ENCODE measurements around the gene COL11A2.
A peak's percentile ranks its signal among the peaks of the same experiment; 100 is the strongest.

COL11A2 gene

GRCh38 chr6:33160728-33161344 lies 31.4 kb downstream of the COL11A2 start:
- TF ChIP-seq RAD21 (IDR thresholded peaks at IDR 0.05; ENCODE audit: low read depth) (no peak), TEAD4 (IDR thresholded peaks at IDR 0.05) (0 out of 2 replicates have a peak, but pooled peaks have one; percentile 23), EGR1 (IDR thresholded peaks at IDR 0.05) (no peak), NFIC (IDR thresholded peaks at IDR 0.05) (peak; percentile 70)

DNA sequence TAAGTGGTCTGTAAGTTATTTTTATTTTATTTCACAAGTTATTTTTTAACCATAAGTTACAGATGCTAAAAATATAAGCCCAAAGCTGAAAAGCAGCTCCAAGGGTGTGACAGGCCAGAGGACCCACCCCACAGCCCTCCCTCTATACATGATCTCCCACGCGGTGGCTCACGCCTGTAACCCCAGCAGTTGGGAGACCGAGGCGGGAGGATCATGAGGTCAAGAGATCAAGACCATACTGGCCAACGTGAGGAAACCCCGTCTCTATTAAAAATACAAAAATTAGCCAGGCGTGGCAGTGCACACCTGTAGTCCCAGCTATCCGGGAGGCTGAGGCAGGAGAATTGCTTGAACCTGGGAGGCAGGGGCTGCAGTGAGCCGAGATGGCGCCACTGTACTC lies 32.2 kb downstream of the COL11A2 start:
- TF ChIP-seq TEAD4 (IDR thresholded peaks at IDR 0.05) (no peak), REST (IDR thresholded peaks at IDR 0.05; ENCODE audit: low read depth) (no peak), TAF1 (IDR thresholded peaks at IDR 0.05; ENCODE audit: low read depth) (no peak), NFIC (IDR thresholded peaks at IDR 0.05) (no peak), TCF12 (IDR thresholded peaks at IDR 0.05; ENCODE audit: low read depth) (no peak), EP300 (IDR thresholded peaks at IDR 0.05; ENCODE audit: borderline replicate concordance) (no peak), FOXM1 (IDR thresholded peaks at IDR 0.05; ENCODE audit: borderline replicate concordance, low read depth) (no peak), MAX (IDR thresholded peaks at IDR 0.05) (no peak), CEBPB (IDR thresholded peaks at IDR 0.05) (no peak), RAD21 (IDR thresholded peaks at IDR 0.05; ENCODE audit: low read depth) (no peak), YY1 (IDR thresholded peaks at IDR 0.05; ENCODE audit: low read depth) (no peak), ZBTB7A (IDR thresholded peaks at IDR 0.05; ENCODE audit: low read depth) (no peak), CREB1 (IDR thresholded peaks at IDR 0.05; ENCODE audit: low read depth) (no peak), EGR1 (IDR thresholded peaks at IDR 0.05) (no peak)
- TF ChIP-seq, protein P1, sequence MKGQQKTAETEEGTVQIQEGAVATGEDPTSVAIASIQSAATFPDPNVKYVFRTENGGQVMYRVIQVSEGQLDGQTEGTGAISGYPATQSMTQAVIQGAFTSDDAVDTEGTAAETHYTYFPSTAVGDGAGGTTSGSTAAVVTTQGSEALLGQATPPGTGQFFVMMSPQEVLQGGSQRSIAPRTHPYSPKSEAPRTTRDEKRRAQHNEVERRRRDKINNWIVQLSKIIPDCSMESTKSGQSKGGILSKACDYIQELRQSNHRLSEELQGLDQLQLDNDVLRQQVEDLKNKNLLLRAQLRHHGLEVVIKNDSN (IDR thresholded peaks at IDR 0.05): no peak

DNA sequence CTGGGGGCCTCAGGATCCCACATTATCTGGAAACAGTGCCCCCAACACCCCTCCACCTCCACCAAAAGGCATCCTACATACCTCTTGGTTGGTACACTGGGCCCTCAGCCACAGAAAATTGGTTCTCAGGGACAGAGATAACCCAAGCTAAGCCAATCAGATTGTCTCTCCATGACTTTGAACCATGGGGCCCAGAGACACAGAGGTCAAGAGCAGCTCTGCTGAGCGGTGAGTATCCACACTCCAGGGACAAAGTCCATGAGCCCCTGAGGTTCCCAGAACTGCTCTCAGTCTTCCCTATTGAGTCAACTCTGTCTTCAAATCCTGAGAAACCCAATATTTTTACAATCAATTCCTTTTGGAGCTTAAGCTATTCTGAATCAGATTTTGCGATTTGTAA lies 35.3 kb downstream of the COL11A2 start:
- no peak for TF ChIP-seq TAF1 (IDR thresholded peaks at IDR 0.05; ENCODE audit: low read depth)
- TF ChIP-seq FOXM1 (IDR thresholded peaks at IDR 0.05; ENCODE audit: borderline replicate concordance, low read depth): no peak
- no peak for TF ChIP-seq RAD21 (IDR thresholded peaks at IDR 0.05; ENCODE audit: low read depth)
- TF ChIP-seq EGR1 (IDR thresholded peaks at IDR 0.05): no peak
- no peak for TF ChIP-seq CREB1 (IDR thresholded peaks at IDR 0.05; ENCODE audit: low read depth)
- TF ChIP-seq EP300 (IDR thresholded peaks at IDR 0.05; ENCODE audit: borderline replicate concordance): no peak
- no peak for TF ChIP-seq ZBTB7A (IDR thresholded peaks at IDR 0.05; ENCODE audit: low read depth)
- no peak for TF ChIP-seq TEAD4 (IDR thresholded peaks at IDR 0.05)
- TF ChIP-seq TCF12 (IDR thresholded peaks at IDR 0.05; ENCODE audit: low read depth): no peak
- TF ChIP-seq MAX (IDR thresholded peaks at IDR 0.05): no peak
- no peak for TF ChIP-seq NFIC (IDR thresholded peaks at IDR 0.05)
- no peak for TF ChIP-seq REST (IDR thresholded peaks at IDR 0.05; ENCODE audit: low read depth)
- no peak for TF ChIP-seq CEBPB (IDR thresholded peaks at IDR 0.05)
- TF ChIP-seq, protein P1 (IDR thresholded peaks at IDR 0.05): no peak
- no peak for TF ChIP-seq YY1 (IDR thresholded peaks at IDR 0.05; ENCODE audit: low read depth)

DNA sequence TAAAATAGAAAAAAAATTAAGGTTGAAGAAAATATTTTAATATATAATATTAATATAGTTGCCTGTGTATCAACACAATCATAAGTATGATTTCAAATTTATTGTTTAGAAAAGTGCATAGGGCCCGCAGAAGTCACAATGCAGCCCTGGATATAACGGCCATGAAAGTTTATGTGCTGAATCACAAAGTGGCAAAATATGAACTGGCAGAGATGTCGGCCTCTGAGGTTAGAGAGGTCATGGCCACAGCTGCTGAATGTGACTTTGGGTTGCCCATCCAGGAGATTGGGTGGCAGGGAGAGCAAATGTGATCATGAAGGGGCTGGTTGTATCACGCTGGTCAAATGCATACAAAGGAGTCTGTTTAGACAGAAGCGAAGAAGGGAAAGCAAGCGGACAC lies 35.7 kb downstream of the COL11A2 start:
- TF ChIP-seq MAX (IDR thresholded peaks at IDR 0.05): no peak
- TF ChIP-seq CEBPB (IDR thresholded peaks at IDR 0.05): no peak
- TF ChIP-seq TCF12 (IDR thresholded peaks at IDR 0.05; ENCODE audit: low read depth): no peak
- no peak for TF ChIP-seq FOXM1 (IDR thresholded peaks at IDR 0.05; ENCODE audit: borderline replicate concordance, low read depth)
- TF ChIP-seq TAF1 (IDR thresholded peaks at IDR 0.05; ENCODE audit: low read depth): no peak
- TF ChIP-seq CREB1 (IDR thresholded peaks at IDR 0.05; ENCODE audit: low read depth): no peak
- no peak for TF ChIP-seq NFIC (IDR thresholded peaks at IDR 0.05)
- TF ChIP-seq EGR1 (IDR thresholded peaks at IDR 0.05): no peak
- TF ChIP-seq, protein P1 (IDR thresholded peaks at IDR 0.05): no peak
- no peak for TF ChIP-seq ZBTB7A (IDR thresholded peaks at IDR 0.05; ENCODE audit: low read depth)
- no peak for TF ChIP-seq TEAD4 (IDR thresholded peaks at IDR 0.05)
- TF ChIP-seq REST (IDR thresholded peaks at IDR 0.05; ENCODE audit: low read depth): no peak
- no peak for TF ChIP-seq RAD21 (IDR thresholded peaks at IDR 0.05; ENCODE audit: low read depth)
- no peak for TF ChIP-seq EP300 (IDR thresholded peaks at IDR 0.05; ENCODE audit: borderline replicate concordance)
- no peak for TF ChIP-seq YY1 (IDR thresholded peaks at IDR 0.05; ENCODE audit: low read depth)
